GM19023 (cell line): ENCODE results near the gene RBFOX2.

Experiments used
- ATAC-seq: cut with Tn5 transposase; IDR thresholded peaks from one replicate; pipeline ENCODE4 v1.9.1; 2021; ENCODE audit warnings: mild to moderate bottlenecking, moderate library complexity; ENCODE audit not compliant: unreplicated experiment

Gene RBFOX2

GRCh38 chr22:35904752-35905151, 123.9 kb downstream of the RBFOX2 start:
- ATAC-seq = no peak

- no peak for ATAC-seq
Observed at GRCh38 chr22:35904336-35904692, 124.3 kb downstream of the RBFOX2 start.

GRCh38 chr22:35903571-35904335, 124.9 kb downstream of the RBFOX2 start:
- ATAC-seq = no peak

GRCh38 chr22:35900483-35901168, 128.0 kb downstream of the RBFOX2 start:
- no peak for ATAC-seq

GRCh38 chr22:35899736-35900135, 128.9 kb downstream of the RBFOX2 start:
- no peak for ATAC-seq

GRCh38 chr22:35896111-35896705, 132.4 kb downstream of the RBFOX2 start:
- no peak for ATAC-seq

GRCh38 chr22:35894937-35895708, 133.5 kb downstream of the RBFOX2 start:
- ATAC-seq = no peak

- no peak for ATAC-seq
Observed at GRCh38 chr22:35894464-35894878, 134.2 kb downstream of the RBFOX2 start.

GRCh38 chr22:35893698-35894097, 134.9 kb downstream of the RBFOX2 start:
- no peak for ATAC-seq

- ATAC-seq = no peak
Observed at GRCh38 chr22:35892192-35892591, 136.4 kb downstream of the RBFOX2 start.

GRCh38 chr22:35891442-35891841, 137.2 kb downstream of the RBFOX2 start:
- ATAC-seq = no peak

GRCh38 chr22:35889071-35889470, 139.6 kb downstream of the RBFOX2 start:
- no peak for ATAC-seq

GRCh38 chr22:35888181-35888870, 140.3 kb downstream of the RBFOX2 start:
- ATAC-seq = no peak

- ATAC-seq = no peak
Observed at GRCh38 chr22:35887296-35887875, 141.2 kb downstream of the RBFOX2 start.

GRCh38 chr22:35886309-35886708, 142.3 kb downstream of the RBFOX2 start:
- ATAC-seq = no peak

GRCh38 chr22:35884529-35884928, 144.1 kb downstream of the RBFOX2 start:
- no peak for ATAC-seq

- no peak for ATAC-seq
Observed at GRCh38 chr22:35883031-35883620, 145.5 kb downstream of the RBFOX2 start.

- ATAC-seq = no peak
Observed at GRCh38 chr22:35882211-35883030, 146.2 kb downstream of the RBFOX2 start.

GRCh38 chr22:35879351-35879750, 149.3 kb downstream of the RBFOX2 start:
- ATAC-seq = no peak
